ENCODE results near the gene COMT. TPM values are rescaled to one million over a fixed set of nuclear protein-coding genes. Genes with fewer than 3 reads are reported as not detected.

Gene COMT
- total and polyA plus RNA-seq, 9 of the 15 experiments (the other 6 are each of a cell fraction or from before 2014, with no cell fraction given): 12.5 to 351 (median 155) TPM

DNA sequence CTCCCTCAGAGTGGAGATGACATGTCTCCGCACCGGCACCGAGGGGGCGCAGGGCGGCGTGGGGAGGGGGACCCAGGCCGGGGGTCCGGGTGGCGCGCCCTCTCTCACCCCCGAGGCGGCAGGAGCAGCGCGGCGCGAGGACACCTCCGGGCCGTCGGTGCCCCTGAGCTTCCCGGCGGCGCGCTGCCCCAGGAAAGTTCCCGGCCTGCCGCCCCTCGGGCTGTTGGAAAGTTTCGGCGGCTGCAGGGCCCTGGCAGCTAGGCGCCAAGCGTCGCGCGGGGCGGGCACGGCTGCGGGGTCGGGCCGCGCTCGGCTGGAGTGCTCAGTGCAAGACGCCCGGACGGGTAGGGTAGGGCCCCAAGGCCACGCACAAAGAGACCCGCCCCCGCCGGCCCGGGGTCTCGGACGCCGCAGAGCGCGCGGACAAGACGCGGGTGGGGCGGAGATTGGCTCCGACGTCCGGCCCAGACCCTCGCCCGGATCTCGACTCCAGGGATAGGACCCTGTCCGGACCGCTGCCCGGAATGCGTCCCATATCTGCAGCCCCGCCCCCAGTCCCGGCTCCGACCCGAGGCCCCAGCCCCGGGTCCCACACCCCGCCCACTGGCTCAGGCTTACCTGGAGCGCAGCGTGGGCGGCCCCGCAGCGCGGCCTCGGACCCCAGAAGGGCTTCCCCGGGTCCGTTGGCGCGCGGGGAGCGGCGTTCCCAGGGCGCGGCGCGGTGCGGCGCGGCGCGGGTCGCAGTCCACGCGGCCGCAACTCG lies 74.6 kb downstream of the COMT start (continued):
- TF ChIP-seq SAP30 (IDR thresholded peaks at IDR 0.05; ENCODE audit: borderline replicate concordance, insufficient read depth, low read depth, low read length, poor library complexity, severe bottlenecking): peak; percentile 85
- peak; percentile 78 for TF ChIP-seq CHD1 (IDR thresholded peaks at IDR 0.05; ENCODE audit: low read length)
- no peak for TF ChIP-seq CAMTA2 (CRISPR knock-in tag; conservative IDR thresholded peaks at IDR 0.05)
- TF ChIP-seq MXD1 (CRISPR knock-in tag; IDR thresholded peaks at IDR 0.05; ENCODE audit: borderline replicate concordance, poor library complexity, severe bottlenecking): peak; percentile 63
- peak; percentile 96 for TF ChIP-seq RBBP5 (IDR thresholded peaks at IDR 0.05; ENCODE audit: borderline replicate concordance, insufficient read depth, low read length, poor library complexity, severe bottlenecking)
- TF ChIP-seq HMGXB4 (CRISPR knock-in tag; IDR thresholded peaks at IDR 0.05): peak; percentile 84; the same call in 1 of the 2 replicates
- TF ChIP-seq NR4A1 (CRISPR knock-in tag; IDR thresholded peaks at IDR 0.05): peak; percentile 83
- no peak; the same call in 1 of the 2 replicates for TF ChIP-seq NR4A1 (tag; IDR thresholded peaks at IDR 0.05)
- no peak for TF ChIP-seq NEUROD1 (IDR thresholded peaks at IDR 0.05; ENCODE audit: borderline replicate concordance, low read depth, low read length, partially characterized antibody)
- TF ChIP-seq POLR2G (IDR thresholded peaks at IDR 0.05; ENCODE audit: low read depth, low read length): no peak
- TF ChIP-seq ZNF668 (CRISPR knock-in tag; IDR thresholded peaks at IDR 0.05): peak; percentile 38; the same call in 1 of the 2 replicates
- TF ChIP-seq MAZ (CRISPR knock-in tag; conservative IDR thresholded peaks at IDR 0.05 in 1 of 2, IDR thresholded peaks at IDR 0.05 in 1 of 2): peak in 1 of 2 experiments; percentile 18; a peak in 1 of 4 replicates
- peak in 1 of 2 experiments; percentile 80; a peak in 2 of 4 replicates for TF ChIP-seq SIN3A (IDR thresholded peaks at IDR 0.05; ENCODE audit: borderline replicate concordance in 2 of 2, control insufficient read depth in 1 of 2, low read depth in 2 of 2, low read length in 2 of 2)
- TF ChIP-seq HNRNPL (IDR thresholded peaks at IDR 0.05; ENCODE audit: low read depth, low read length): peak; percentile 93
- TF ChIP-seq, protein P1, sequence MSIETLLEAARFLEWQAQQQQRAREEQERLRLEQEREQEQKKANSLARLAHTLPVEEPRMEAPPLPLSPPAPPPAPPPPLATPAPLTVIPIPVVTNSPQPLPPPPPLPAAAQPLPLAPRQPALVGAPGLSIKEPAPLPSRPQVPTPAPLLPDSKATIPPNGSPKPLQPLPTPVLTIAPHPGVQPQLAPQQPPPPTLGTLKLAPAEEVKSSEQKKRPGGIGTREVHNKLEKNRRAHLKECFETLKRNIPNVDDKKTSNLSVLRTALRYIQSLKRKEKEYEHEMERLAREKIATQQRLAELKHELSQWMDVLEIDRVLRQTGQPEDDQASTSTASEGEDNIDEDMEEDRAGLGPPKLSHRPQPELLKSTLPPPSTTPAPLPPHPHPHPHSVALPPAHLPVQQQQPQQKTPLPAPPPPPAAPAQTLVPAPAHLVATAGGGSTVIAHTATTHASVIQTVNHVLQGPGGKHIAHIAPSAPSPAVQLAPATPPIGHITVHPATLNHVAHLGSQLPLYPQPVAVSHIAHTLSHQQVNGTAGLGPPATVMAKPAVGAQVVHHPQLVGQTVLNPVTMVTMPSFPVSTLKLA (conservative IDR thresholded peaks at IDR 0.05): no peak
- TF ChIP-seq ZNF764 (CRISPR knock-in tag; IDR thresholded peaks at IDR 0.05; ENCODE audit: low read depth): peak; percentile 67
- no peak for TF ChIP-seq ZNF175 (CRISPR knock-in tag; IDR thresholded peaks at IDR 0.05; ENCODE audit: low read depth)
- TF ChIP-seq ZKSCAN3 (CRISPR knock-in tag; IDR thresholded peaks at IDR 0.05): no peak
- peak; percentile 82; the same call in 1 of the 2 replicates for TF ChIP-seq RBM14 (IDR thresholded peaks at IDR 0.05; ENCODE audit: borderline replicate concordance, insufficient read depth, low read depth, low read length)
- peak; percentile 55; the same call in 1 of the 2 replicates for TF ChIP-seq ZBTB17 (CRISPR knock-in tag; IDR thresholded peaks at IDR 0.05)
- TF ChIP-seq E2F3 (CRISPR knock-in tag; IDR thresholded peaks at IDR 0.05): no peak
- no peak for TF ChIP-seq MAFG (tag; conservative IDR thresholded peaks at IDR 0.05)
- no peak for TF ChIP-seq MED1 (CRISPR knock-in tag; IDR thresholded peaks at IDR 0.05; ENCODE audit: borderline replicate concordance)
